ENCODE results near the gene SPEM3. TPM values are rescaled to one million over a fixed set of nuclear protein-coding genes. Genes with fewer than 3 reads are reported as not detected.

SPEM3 gene
- total and polyA plus RNA-seq, 4 donors, result not detected

DNA sequence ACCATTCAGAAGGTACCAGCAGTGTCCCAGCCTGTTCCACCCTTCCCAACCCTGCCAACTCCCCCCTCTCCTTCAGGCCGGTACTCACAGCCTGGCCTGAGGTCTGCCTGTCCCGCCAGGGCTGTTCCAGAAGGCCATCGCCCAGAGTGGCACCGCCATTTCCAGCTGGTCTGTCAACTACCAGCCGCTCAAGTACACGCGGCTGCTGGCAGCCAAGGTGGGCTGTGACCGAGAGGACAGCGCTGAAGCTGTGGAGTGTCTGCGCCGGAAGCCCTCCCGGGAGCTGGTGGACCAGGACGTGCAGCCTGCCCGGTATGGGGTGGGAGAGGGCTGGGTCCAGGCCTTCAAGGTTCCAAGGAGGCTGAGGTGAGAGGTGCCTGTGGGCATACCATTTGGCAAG is 13.8 kb upstream of the SPEM3 start:
- 83 to 87% methylated on average over 14 of the region's 14 CpGs for WGBS, 2 donors
- peaks cover 0 to 7% (median 0%) of the 10 kb centered on the region in 5 donors for H3K4me1 ChIP-seq (ENCODE audit: control insufficient read depth in 5 of 5, insufficient read depth in 5 of 5, low read length in 5 of 5)
- peaks cover 0 to 11% (median 5%) of the 10 kb centered on the region in 4 donors for H3K36me3 ChIP-seq (ENCODE audit: control insufficient read depth in 4 of 4, insufficient read depth in 4 of 4, low read length in 4 of 4)
- no peaks in the 10 kb centered on the region for H3K9me3 ChIP-seq (ENCODE audit: control insufficient read depth in 4 of 4, insufficient read depth in 3 of 4, low read length in 3 of 4)
- TF ChIP-seq, protein P1, sequence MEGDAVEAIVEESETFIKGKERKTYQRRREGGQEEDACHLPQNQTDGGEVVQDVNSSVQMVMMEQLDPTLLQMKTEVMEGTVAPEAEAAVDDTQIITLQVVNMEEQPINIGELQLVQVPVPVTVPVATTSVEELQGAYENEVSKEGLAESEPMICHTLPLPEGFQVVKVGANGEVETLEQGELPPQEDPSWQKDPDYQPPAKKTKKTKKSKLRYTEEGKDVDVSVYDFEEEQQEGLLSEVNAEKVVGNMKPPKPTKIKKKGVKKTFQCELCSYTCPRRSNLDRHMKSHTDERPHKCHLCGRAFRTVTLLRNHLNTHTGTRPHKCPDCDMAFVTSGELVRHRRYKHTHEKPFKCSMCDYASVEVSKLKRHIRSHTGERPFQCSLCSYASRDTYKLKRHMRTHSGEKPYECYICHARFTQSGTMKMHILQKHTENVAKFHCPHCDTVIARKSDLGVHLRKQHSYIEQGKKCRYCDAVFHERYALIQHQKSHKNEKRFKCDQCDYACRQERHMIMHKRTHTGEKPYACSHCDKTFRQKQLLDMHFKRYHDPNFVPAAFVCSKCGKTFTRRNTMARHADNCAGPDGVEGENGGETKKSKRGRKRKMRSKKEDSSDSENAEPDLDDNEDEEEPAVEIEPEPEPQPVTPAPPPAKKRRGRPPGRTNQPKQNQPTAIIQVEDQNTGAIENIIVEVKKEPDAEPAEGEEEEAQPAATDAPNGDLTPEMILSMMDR (IDR thresholded peaks at IDR 0.05; ENCODE audit: control extremely low read depth, extremely low read depth), result no peak
- no peak overlapping the region for H3K4me3 ChIP-seq
- no peak for ATAC-seq (ENCODE audit: insufficient read depth, low FRiP score)
- no peaks in the 10 kb centered on the region for H3K27me3 ChIP-seq (ENCODE audit: control insufficient read depth in 3 of 3, insufficient read depth in 3 of 3, low read length in 2 of 3)
- no peak overlapping the region for H3K9ac ChIP-seq (ENCODE audit: insufficient read depth in 1 of 2, low read length in 2 of 2)
- no peak for DNase-seq
- no peak overlapping the region for H3K27ac ChIP-seq (ENCODE audit: low read depth in 1 of 2, low read length in 1 of 2)

GRCh38 chr17:7415784-7416183 is 12.9 kb upstream of the SPEM3 start:
- TF ChIP-seq, protein P1 (IDR thresholded peaks at IDR 0.05; ENCODE audit: control extremely low read depth, extremely low read depth), result no peak
- Histone ChIP-seq H3K27ac (ENCODE audit: low read depth in 1 of 2, low read length in 1 of 2) (no peak overlapping the region), H3K9me3 (ENCODE audit: control insufficient read depth in 4 of 4, insufficient read depth in 3 of 4, low read length in 3 of 4) (no peaks in the 10 kb centered on the region), H3K9ac (ENCODE audit: insufficient read depth in 1 of 2, low read length in 2 of 2) (no peak overlapping the region), H3K4me1 (ENCODE audit: control insufficient read depth in 5 of 5, insufficient read depth in 5 of 5, low read length in 5 of 5) (peaks cover 0 to 12% (median 0%) of the 10 kb centered on the region in 5 donors), H3K27me3 (ENCODE audit: control insufficient read depth in 3 of 3, insufficient read depth in 3 of 3, low read length in 2 of 3) (no peaks in the 10 kb centered on the region), H3K36me3 (ENCODE audit: control insufficient read depth in 4 of 4, insufficient read depth in 4 of 4, low read length in 4 of 4) (peaks cover 0 to 11% (median 5%) of the 10 kb centered on the region in 4 donors), H3K4me3 (no peak overlapping the region)
- WGBS, 2 donors, result 87 to 89% methylated on average over 23 of the region's 23 CpGs
- ATAC-seq (ENCODE audit: insufficient read depth, low FRiP score) (no peak), DNase-seq (no peak)

DNA sequence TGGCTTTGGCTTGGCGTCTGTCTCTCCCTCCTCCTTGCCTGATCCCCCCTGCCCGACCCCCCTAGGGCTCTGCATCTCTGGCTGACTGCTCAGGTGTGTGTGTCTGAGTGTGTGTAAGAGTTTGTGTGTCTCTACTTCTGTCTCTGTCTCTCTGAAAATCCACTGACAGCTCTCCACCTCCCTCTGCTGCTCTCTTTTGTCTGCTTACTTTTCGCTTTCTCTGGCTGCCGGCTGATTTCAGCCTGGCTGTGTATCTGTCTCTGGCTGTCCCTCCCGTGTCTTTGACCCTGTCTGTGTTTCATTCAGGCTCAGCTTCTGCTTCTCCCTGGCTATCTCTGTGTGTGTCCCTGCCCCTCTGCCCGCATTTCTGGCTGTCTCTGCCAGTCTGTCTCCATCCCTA is 12.3 kb upstream of the SPEM3 start:
- Histone ChIP-seq H3K36me3 (ENCODE audit: control insufficient read depth in 4 of 4, insufficient read depth in 4 of 4, low read length in 4 of 4) (peaks cover 0 to 11% (median 5%) of the 10 kb centered on the region in 4 donors), H3K4me3 (no peak overlapping the region), H3K9ac (ENCODE audit: insufficient read depth in 1 of 2, low read length in 2 of 2) (no peak overlapping the region), H3K4me1 (ENCODE audit: control insufficient read depth in 5 of 5, insufficient read depth in 5 of 5, low read length in 5 of 5) (peaks cover 0 to 12% (median 0%) of the 10 kb centered on the region in 5 donors), H3K9me3 (ENCODE audit: control insufficient read depth in 4 of 4, insufficient read depth in 3 of 4, low read length in 3 of 4) (no peaks in the 10 kb centered on the region), H3K27me3 (ENCODE audit: control insufficient read depth in 3 of 3, insufficient read depth in 3 of 3, low read length in 2 of 3) (no peaks in the 10 kb centered on the region), H3K27ac (ENCODE audit: low read depth in 1 of 2, low read length in 1 of 2) (no peak overlapping the region)
- DNase-seq (no peak), ATAC-seq (ENCODE audit: insufficient read depth, low FRiP score) (no peak)
- TF ChIP-seq, protein P1 (IDR thresholded peaks at IDR 0.05; ENCODE audit: control extremely low read depth, extremely low read depth), result no peak
- 81 to 91% methylated on average over 6 of the region's 6 CpGs for WGBS, 2 donors

GRCh38 chr17:7417056-7417655 is 11.5 kb upstream of the SPEM3 start:
- Histone ChIP-seq H3K9me3 (ENCODE audit: control insufficient read depth in 4 of 4, insufficient read depth in 3 of 4, low read length in 3 of 4) (no peaks in the 10 kb centered on the region), H3K9ac (ENCODE audit: insufficient read depth in 1 of 2, low read length in 2 of 2) (no peak overlapping the region), H3K4me1 (ENCODE audit: control insufficient read depth in 5 of 5, insufficient read depth in 5 of 5, low read length in 5 of 5) (peaks cover 0 to 12% (median 0%) of the 10 kb centered on the region in 5 donors), H3K4me3 (no peak overlapping the region), H3K27ac (ENCODE audit: low read depth in 1 of 2, low read length in 1 of 2) (no peak overlapping the region), H3K36me3 (ENCODE audit: control insufficient read depth in 4 of 4, insufficient read depth in 4 of 4, low read length in 4 of 4) (peaks cover 0 to 11% (median 5%) of the 10 kb centered on the region in 4 donors), H3K27me3 (ENCODE audit: control insufficient read depth in 3 of 3, insufficient read depth in 3 of 3, low read length in 2 of 3) (no peaks in the 10 kb centered on the region)
- TF ChIP-seq, protein P1 (IDR thresholded peaks at IDR 0.05; ENCODE audit: control extremely low read depth, extremely low read depth), result no peak
- DNase-seq (no peak), ATAC-seq (ENCODE audit: insufficient read depth, low FRiP score) (no peak)
- 96% methylated on average over 45 to 54 of the region's 54 CpGs for WGBS, 2 donors

Measured in lung (tissue), 12 donors.